ENCODE measurements around the gene FOXO6.

The FOXO6 gene

DNA sequence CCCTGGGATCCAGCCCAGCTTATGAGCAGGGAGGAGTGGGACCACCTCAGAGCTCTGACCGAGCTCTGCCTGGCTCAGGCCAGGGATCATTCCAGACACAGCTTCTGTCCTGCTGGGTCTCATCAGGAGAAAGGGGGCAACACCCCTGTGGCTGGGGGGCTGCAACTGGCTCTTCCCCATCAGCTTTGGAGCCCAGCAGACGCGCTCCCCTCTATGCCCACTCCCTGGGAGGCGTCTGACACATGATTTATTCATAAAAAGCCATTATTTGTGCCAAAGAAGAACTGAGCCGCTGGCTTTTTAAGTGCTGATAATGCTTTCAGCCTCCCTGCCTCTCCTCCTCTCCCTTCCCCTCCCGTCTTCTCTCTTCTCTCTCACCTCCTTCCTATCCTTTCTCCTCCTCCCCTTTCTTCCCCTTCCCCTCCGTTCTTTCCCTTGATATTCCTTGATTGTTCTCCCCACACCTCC lies 25.0 kb downstream of the FOXO6 start:
- DNase-seq = no peak

GRCh38 chr1:41387667-41388091 lies 26.4 kb downstream of the FOXO6 start:
- DNase-seq = no peak

DNA sequence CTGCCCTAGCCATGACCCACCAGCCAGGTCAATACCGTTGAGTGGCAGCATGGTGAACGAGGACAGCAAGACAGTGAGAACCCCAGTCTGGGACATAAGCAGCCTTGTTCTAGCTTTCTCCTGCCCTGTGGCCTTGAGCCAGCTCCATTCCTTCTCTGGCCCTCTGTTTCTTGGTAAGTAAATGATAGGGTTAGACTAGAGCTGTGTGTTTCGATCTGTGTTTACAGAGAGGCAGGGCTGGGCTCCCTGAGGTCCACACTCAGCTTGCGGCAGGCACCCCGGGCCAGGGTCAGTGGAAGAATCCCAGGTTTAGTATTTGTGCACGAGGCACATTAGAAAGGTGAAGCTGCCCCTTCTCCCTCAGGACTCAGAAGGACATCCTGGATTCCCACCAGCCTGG lies 27.3 kb downstream of the FOXO6 start:
- DNase-seq = no peak

DNA sequence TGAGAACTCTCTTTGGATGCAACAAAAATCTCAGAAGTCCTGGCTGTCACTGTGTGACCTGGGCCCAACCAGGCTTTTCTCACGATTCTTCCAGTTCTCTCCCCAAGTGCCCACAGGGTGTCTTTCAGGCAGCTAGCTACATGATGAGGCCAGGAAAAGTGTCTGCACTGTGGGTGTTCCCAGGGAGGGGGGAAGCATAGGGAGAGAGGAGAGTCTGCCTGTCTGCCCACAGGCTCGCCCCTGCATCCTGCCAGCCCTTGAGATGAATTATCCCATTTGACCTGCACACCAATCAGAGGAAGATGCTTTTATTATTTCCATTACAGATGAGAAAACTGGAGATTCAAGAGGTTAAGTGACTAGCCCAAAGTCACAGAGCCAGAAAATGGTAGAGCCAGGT lies 27.8 kb downstream of the FOXO6 start:
- DNase-seq = no peak

GRCh38 chr1:41390166-41390565 lies 28.9 kb downstream of the FOXO6 start:
- DNase-seq = no peak

DNA sequence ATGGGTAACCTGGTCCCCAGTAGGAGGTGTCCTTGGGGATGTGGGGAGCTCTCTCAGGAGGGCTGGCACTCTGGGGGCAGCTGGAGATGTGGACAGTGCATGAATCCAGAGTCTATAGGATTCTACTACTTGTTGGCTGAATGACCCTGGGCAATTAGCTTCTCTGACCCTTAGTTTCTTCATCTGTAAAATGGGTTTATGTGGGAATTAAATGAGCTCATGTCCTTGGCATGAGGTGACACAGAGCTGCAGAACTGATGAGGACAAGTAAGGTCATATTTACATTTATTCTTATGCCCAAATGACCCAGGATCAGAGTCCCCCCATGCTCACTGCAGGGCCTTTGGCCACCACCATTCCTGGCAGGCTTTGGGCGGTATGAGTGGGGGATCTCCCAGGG lies 29.3 kb downstream of the FOXO6 start:
- no peak for DNase-seq

DNA sequence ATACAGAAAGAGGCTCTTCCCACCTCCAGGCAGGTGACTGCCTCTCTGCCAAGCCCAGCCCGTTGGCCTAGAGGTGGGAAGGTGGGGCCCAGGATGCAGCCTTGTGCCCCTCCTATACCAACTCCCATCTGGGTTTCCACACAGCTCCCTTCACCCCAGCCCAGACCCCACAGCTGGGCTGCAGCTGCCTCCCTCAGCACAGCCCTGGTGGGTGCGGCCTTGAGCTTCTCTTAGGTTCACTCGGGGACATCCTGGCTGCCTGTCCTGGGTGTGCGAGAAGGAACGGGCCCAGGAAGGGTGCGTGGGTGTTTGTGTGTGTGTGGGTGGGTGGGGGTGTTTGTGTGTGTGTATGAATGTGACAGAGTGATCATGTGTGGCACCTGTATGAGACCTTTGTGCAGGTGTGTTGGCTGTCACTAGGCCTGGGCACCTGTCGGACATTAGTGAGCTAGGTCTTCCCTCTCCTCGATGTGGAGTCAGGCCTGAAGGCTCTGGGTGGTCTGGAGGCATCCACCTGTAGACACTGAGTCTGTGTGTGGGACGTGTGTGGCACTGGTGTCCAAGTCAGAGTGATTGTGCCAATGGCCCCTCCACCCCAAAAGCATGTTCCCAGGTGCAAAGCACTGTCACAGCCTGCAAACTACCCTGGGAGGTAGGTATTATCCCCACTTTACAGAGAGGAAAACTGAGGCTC lies 30.7 kb downstream of the FOXO6 start:
- no peak for DNase-seq

- DNase-seq = no peak
These were observed 31.3 kb downstream of the FOXO6 start for GRCh38 chr1:41392528-41392924.

DNA sequence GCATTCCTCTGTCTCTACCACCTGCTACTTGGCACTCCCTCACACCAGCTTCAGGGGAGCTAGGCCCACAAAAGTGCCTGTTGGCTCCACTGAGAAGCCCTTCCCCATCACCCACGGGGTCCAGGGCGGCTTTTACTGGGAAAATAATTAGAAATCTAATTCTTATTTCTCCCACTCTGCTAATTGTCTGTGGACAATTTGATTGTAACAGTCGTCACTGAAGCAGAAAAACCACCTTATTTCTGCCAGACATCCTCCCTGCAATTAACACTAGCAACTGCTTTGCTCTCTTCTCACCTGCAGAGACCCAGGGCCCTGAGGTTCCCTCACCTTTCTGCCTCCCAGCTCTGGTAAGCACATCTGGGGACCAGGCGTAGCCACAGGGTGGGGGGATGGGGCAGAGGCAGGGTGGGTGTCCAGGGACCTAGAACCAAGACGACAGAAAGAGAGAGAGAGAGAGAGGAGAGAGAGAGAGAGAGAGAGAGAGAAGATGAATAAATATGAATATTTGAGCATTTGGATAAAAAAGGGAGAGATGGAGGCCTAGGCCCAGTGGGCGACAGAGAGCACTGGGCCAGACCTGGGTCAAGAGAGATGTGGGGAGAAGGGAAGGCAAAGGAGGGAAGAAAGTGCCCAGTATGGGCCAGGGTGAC lies 32.6 kb downstream of the FOXO6 start:
- no peak for DNase-seq

DNA sequence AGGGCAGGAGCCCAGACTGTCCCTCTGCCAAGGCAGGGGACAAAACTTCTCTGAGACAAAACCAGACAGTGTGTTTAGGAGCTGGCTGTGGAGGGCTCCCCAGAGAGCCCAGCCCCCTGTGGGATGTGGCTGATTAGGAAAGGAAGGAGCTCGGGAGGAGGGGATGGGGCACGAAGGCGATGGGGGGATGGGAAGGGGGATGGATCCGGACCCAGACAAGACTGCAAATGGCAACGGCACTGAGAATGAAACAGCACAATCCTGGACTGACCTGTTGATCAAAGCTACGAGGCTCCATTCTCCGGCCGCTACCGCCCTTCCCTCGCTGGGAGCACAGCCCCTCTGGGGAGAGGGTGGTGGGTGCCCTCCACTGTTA lies 33.1 kb downstream of the FOXO6 start:
- DNase-seq = no peak

GRCh38 chr1:41394959-41395956 lies 34.0 kb downstream of the FOXO6 start:
- peak; percentile 42 for DNase-seq

GRCh38 chr1:41396084-41396483 lies 34.9 kb downstream of the FOXO6 start:
- no peak for DNase-seq

- DNase-seq = no peak
These were observed 35.8 kb downstream of the FOXO6 start for GRCh38 chr1:41397020-41397419.

- no peak for DNase-seq
These were observed 36.6 kb downstream of the FOXO6 start for GRCh38 chr1:41397753-41398330.

- DNase-seq = no peak
These were observed 38.0 kb downstream of the FOXO6 start for GRCh38 chr1:41399145-41399795.

DNA sequence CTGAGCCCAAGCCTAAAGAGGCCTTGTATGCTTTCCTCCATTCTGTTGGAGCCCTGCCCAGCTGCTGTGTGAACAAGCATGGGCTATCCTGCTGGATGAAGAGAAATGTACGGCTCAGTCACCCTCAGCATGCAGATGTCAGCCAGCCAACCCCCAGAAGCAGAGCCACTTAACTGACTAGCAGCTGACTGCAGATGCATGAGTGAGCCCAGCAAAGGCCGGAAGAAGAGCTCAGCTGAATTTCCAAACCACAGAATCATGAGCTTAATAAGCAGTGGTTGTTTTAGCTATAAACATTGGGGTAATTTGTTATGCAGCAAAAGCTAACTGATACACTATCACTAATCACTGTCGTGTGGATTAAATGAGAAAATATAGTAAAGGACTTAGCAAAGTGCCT lies 39.0 kb downstream of the FOXO6 start:
- no peak for DNase-seq

DNA sequence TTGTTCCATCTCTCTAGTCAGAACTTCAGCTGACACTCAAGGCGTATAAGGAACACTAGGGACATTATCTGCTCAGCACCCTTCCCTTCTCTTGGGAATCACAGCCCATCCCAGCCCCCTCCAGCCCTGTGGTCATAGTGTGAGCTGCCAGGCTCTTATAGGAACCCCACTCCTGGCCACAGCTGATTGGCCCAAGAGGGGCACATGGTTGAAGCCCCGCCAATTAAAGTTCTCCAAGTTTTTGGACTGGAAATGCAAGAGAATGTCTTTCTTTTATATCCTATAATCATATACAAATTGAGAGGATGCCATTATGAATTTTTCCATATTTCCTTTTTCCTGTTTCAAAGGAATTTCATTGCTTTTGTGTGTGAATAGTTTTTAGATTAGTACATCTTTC lies 40.7 kb downstream of the FOXO6 start:
- no peak for DNase-seq

DNA sequence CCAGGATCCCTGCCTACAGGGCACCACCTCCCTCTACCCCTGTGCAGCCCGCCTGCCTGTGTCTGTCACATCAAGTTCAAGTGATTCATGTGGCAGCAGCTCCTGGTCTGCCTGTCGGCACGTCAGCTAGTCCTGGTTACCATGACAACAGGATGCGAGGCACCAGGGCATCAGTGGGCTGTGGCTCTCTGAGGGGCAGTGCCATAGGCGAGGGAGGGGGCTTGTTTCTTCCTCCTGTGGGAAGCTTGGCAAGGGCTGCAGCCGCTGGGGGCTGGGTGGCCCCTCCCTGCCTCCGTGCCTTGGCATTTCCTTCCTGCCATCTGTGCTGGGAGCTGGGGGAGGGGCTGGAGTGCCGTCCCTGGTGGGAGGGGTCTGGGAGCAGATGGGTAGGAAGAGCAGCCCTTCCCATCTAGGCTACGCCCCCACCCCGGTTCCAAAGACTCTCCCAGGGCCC lies 43.1 kb downstream of the FOXO6 start:
- DNase-seq = no peak

DNA sequence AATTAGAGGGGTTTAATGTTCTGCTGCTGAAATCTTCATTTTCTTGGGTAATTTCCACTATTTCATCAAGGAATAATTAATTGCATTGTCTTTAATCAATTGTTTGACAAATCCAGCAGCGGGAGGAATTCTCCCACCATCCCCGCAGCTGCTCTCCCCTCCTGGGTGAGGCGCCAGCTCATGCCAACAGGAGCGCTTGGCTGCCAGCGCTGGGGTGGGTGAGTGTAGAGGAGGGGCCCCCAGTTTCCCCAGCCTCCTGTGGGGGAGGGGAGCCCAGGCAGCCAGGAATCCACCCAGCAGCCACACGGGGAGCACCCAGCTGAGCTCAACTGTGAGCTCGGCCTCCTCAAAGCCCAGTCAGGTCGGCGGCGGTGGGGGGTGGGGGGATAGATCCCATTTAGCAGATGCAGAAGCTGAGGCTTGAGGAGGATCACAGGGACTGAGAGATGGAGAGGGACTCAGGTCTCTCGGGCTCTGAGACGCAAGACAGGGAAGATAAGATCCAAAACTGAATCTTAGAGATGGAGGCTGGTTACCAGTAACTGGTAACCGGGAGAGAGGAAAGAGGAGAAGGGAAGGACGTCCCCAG lies 46.5 kb downstream of the FOXO6 start:
- DNase-seq = no peak

GRCh38 chr1:41408691-41409090 lies 47.5 kb downstream of the FOXO6 start:
- no peak for DNase-seq

DNA sequence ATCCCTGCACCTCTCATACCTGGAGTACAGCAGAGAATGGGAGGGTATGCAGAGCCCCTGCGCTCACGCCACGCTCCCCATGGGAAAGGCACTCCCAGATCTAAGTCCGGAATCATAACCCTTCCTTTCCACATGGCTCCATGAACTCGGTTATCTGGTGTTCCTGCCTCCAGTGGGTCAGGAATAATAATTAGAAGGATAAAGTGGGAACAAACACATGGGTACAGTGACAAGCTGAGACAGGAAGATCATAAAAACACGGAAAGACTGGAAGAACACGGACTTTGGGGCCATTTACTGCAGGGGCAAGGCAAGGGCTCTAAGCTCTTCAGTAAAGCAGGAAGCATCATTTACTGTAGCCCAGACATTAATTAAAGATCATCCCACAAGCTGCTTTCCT lies 48.6 kb downstream of the FOXO6 start:
- DNase-seq = no peak

DNA sequence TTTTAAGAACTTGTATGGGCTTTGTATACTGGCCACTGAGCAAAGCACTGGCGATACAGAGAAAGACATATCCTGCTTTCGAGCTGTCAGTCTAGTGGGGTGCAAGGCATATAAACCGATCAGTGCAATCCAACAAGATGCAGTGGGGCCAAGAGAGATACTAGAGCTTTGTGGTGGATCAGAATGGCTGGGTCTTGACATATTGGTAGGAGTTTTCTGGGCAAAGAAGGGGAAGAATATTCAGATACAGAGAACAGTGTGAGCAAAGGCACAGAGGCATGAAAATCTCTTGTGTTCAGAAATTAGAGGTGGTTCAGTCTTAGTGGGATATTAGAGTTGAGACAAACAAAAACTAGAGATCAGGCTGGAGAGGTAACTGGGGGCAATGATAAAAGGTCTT lies 49.2 kb downstream of the FOXO6 start:
- DNase-seq = no peak
